OCI-LY1 (cell line): ENCODE measurements around the gene RASL11A.

ENCODE experiments used
- H2AFZ ChIP-seq: fragments of 200-600 bp; sonication (generic), shearing (Covaris generic); 2 replicates; pipeline ENCODE4 v1.6.0; 2014; ENCODE audit warnings: antibody characterized with exemption, mild to moderate bottlenecking, low read length
- H3F3A ChIP-seq: fragments of 200-600 bp; sonication (generic), shearing (Covaris generic); 2 replicates; pipeline ENCODE4 v1.6.0; 2014; ENCODE audit warnings: mild to moderate bottlenecking, antibody characterized with exemption, low read length, moderate library complexity; ENCODE audit not compliant: insufficient read depth
- H3K27ac ChIP-seq: fragments of 200-600 bp; sonication (generic); 2 replicates; pipeline ENCODE4 v1.5.1; 2014; ENCODE audit warnings: low read length, mixed run types, mild to moderate bottlenecking, low read depth; ENCODE audit not compliant: poor library complexity, severe bottlenecking
- H3K27me3 ChIP-seq: fragments of 200-600 bp; sonication (generic); 2 replicates; pipeline ENCODE4 v1.6.0; 2014; ENCODE audit warnings: antibody characterized with exemption, mild to moderate bottlenecking, low read length, moderate library complexity; ENCODE audit not compliant: insufficient read depth
- H3K36me3 ChIP-seq: fragments of 200-600 bp; sonication (generic); 2 replicates; pipeline ENCODE4 v1.6.1; 2014; ENCODE audit warnings: mild to moderate bottlenecking, antibody characterized with exemption, low read length, moderate library complexity, mixed read lengths; ENCODE audit not compliant: insufficient read depth
- H3K4me1 ChIP-seq: fragments of 200-600 bp; sonication (generic); 2 replicates; pipeline ENCODE4 v1.5.1; 2014; ENCODE audit warnings: mild to moderate bottlenecking, low read length, moderate library complexity; ENCODE audit not compliant: insufficient read depth, severe bottlenecking
- H3K4me2 ChIP-seq: fragments of 200-600 bp; sonication (generic), shearing (Covaris generic); 2 replicates; pipeline ENCODE4 v1.6.1; 2014; ENCODE audit warnings: low read length
- H3K4me3 ChIP-seq: fragments of 200-600 bp; sonication (generic); 2 replicates; pipeline ENCODE4 v1.5.1; 2014; ENCODE audit warnings: low read length, low read depth, mild to moderate bottlenecking, mixed read lengths; ENCODE audit not compliant: poor library complexity, severe bottlenecking
- H3K79me2 ChIP-seq: fragments of 200-600 bp; shearing (Covaris generic); 2 replicates; pipeline ENCODE4 v1.6.1; 2016; ENCODE audit warnings: mixed run types, low read length, mixed read lengths; ENCODE audit not compliant: insufficient read depth
- H3K9ac ChIP-seq: fragments of 200-600 bp; sonication (generic), shearing (Covaris generic); 2 replicates; pipeline ENCODE4 v1.6.1; 2014; ENCODE audit warnings: mild to moderate bottlenecking, low read length, mixed read lengths
- H3K9me2 ChIP-seq: fragments of 200-600 bp; sonication (generic), shearing (Covaris generic); 2 replicates; pipeline ENCODE4 v1.6.1; 2014; ENCODE audit warnings: low read depth, mild to moderate bottlenecking, low read length, mixed read lengths
- H3K9me3 ChIP-seq: fragments of 200-600 bp; shearing (Covaris generic); 2 replicates; pipeline ENCODE4 v1.6.1; 2014; ENCODE audit warnings: low read length, mixed read lengths
- H4K20me1 ChIP-seq: fragments of 200-600 bp; sonication (generic), shearing (Covaris generic); 2 replicates; pipeline ENCODE4 v1.6.0; 2016; ENCODE audit warnings: mild to moderate bottlenecking, low read length; ENCODE audit not compliant: insufficient read depth
- CTCF ChIP-seq: fragments of 200-600 bp; sonication (generic), shearing (Covaris generic); IDR thresholded peaks from 2 replicates; pipeline ENCODE4 v1.5.1; 2017; ENCODE audit warnings: mild to moderate bottlenecking, antibody characterized with exemption, low read length, moderate library complexity, mixed read lengths
- EZH2 ChIP-seq: fragments of 200-600 bp; sonication (generic), shearing (Covaris generic); IDR thresholded peaks from 2 replicates; pipeline ENCODE4 v1.8.0; 2017; ENCODE audit warnings: borderline replicate concordance, mixed run types, mild to moderate bottlenecking, antibody characterized with exemption, low read length, moderate library complexity, mixed read lengths

Gene RASL11A

GRCh38 chr13:27283906-27284493 lies 13.4 kb downstream of the RASL11A start:
- H3K9me2 ChIP-seq, result no peaks in the 10 kb centered on the region
- no peak overlapping the region for H3K4me2 ChIP-seq
- H3K4me1 ChIP-seq, result no peaks in the 10 kb centered on the region
- H3K4me3 ChIP-seq, result no peak overlapping the region
- H2AFZ ChIP-seq, result no peak overlapping the region
- H3K9ac ChIP-seq, result no peak overlapping the region
- no peaks in the 10 kb centered on the region for H3K9me3 ChIP-seq
- H3K27ac ChIP-seq, result no peak overlapping the region
- H3F3A ChIP-seq, result no peaks in the 10 kb centered on the region
- TF ChIP-seq EZH2 (no peak), CTCF (peak; percentile 49; the same call in 1 of the 2 replicates)
- no peaks in the 10 kb centered on the region for H3K27me3 ChIP-seq
- no peaks in the 10 kb centered on the region for H4K20me1 ChIP-seq
- H3K36me3 ChIP-seq, result no peaks in the 10 kb centered on the region
- H3K79me2 ChIP-seq, result no peaks in the 10 kb centered on the region

GRCh38 chr13:27288392-27288791 lies 17.8 kb downstream of the RASL11A start:
- Histone ChIP-seq H3K9me2 (no peaks in the 10 kb centered on the region), H3K27ac (no peak overlapping the region), H3K4me3 (no peak overlapping the region), H3K4me1 (no peaks in the 10 kb centered on the region), H4K20me1 (no peaks in the 10 kb centered on the region), H3K36me3 (no peaks in the 10 kb centered on the region), H3F3A (no peaks in the 10 kb centered on the region), H3K27me3 (no peaks in the 10 kb centered on the region), H3K4me2 (no peak overlapping the region), H3K9ac (no peak overlapping the region), H3K79me2 (no peaks in the 10 kb centered on the region), H3K9me3 (no peaks in the 10 kb centered on the region), H2AFZ (no peak overlapping the region)
- no peak for TF ChIP-seq EZH2

GRCh38 chr13:27289011-27289665 lies 18.5 kb downstream of the RASL11A start:
- Histone ChIP-seq H3K27ac (no peak overlapping the region), H3K4me2 (no peak overlapping the region)

More at GRCh38 chr13:27289011-27289665, 18.5 kb downstream of the RASL11A start:
- Histone ChIP-seq H3K36me3 (no peaks in the 10 kb centered on the region), H3K4me3 (no peak overlapping the region), H3F3A (no peaks in the 10 kb centered on the region), H3K4me1 (no peaks in the 10 kb centered on the region), H4K20me1 (no peaks in the 10 kb centered on the region), H3K9ac (no peak overlapping the region), H3K9me2 (no peaks in the 10 kb centered on the region), H2AFZ (no peak overlapping the region), H3K79me2 (no peaks in the 10 kb centered on the region), H3K27me3 (no peaks in the 10 kb centered on the region), H3K9me3 (no peaks in the 10 kb centered on the region)
- TF ChIP-seq EZH2 (no peak), CTCF (no peak)
